Liver (tissue), 9 donors: ENCODE measurements around the gene SLC35F4. TPM values are rescaled to one million over a fixed set of nuclear protein-coding genes. Genes with fewer than 3 reads are reported as not detected.

Experiments
- DNase-seq: peaks from one replicate; pipeline ENCODE4 v3.0.0-alpha.2; 2017; ENCODE audit warnings: low spot score
- H3K27ac ChIP-seq, 2 donors: one replicate each; pipeline ENCODE4 v1.7.0; 2013; ENCODE audit warnings: inconsistent platforms in 2 of 2, low read length in 2 of 2, control low read depth in 1 of 2, low read depth in 1 of 2, mild to moderate bottlenecking in 1 of 2
- H3K27me3 ChIP-seq, 4 donors: one replicate each; pipeline versions ENCODE4 v1.6.1 to v1.7.0; 2013; ENCODE audit warnings: low read length in 3 of 4, inconsistent platforms in 1 of 4, mild to moderate bottlenecking in 1 of 4, moderate library complexity in 1 of 4; ENCODE audit not compliant: control insufficient read depth in 4 of 4, insufficient read depth in 4 of 4
- H3K36me3 ChIP-seq, 4 donors: one replicate each; pipeline versions ENCODE4 v1.6.1 to v1.7.0; 2013; ENCODE audit warnings: low read length in 3 of 4, mild to moderate bottlenecking in 3 of 4, low read depth in 1 of 4, moderate library complexity in 1 of 4; ENCODE audit not compliant: control insufficient read depth in 4 of 4, insufficient read depth in 3 of 4
- H3K4me1 ChIP-seq, 4 donors: one replicate each; pipeline versions ENCODE4 v1.6.1 to v1.7.0; 2013; ENCODE audit warnings: low read length in 3 of 4, mild to moderate bottlenecking in 3 of 4, moderate library complexity in 1 of 4; ENCODE audit not compliant: control insufficient read depth in 4 of 4, insufficient read depth in 4 of 4
- H3K4me3 ChIP-seq, 3 donors: one replicate each; pipeline versions ENCODE4 v1.6.1 to v1.7.0; 2013; ENCODE audit warnings: low read length in 3 of 3, control low read depth in 1 of 3, low read depth in 1 of 3, mild to moderate bottlenecking in 1 of 3
- H3K9ac ChIP-seq, 2 donors: one replicate each; pipeline ENCODE4 v1.7.0; 2013; ENCODE audit warnings: low read length in 2 of 2, mild to moderate bottlenecking in 2 of 2, moderate library complexity in 2 of 2, control low read depth in 1 of 2, low read depth in 1 of 2
- H3K9me3 ChIP-seq, 4 donors: one replicate each; pipeline versions ENCODE4 v1.6.1 to v1.7.0; 2013; ENCODE audit warnings: low read length in 3 of 4; ENCODE audit not compliant: control insufficient read depth in 4 of 4
- EGR1 ChIP-seq, 2 donors: IDR thresholded peaks; 2 replicates each; pipeline ENCODE4 v1.6.1; 2016 to 2018; ENCODE audit warnings: antibody characterized with exemption in 2 of 2, low read depth in 2 of 2
- FOXA1 ChIP-seq: IDR thresholded peaks from 2 replicates; pipeline ENCODE4 v1.6.1; 2016; ENCODE audit warnings: antibody characterized with exemption
- FOXA2 ChIP-seq: IDR thresholded peaks from 2 replicates; pipeline ENCODE4 v1.6.1; 2016; ENCODE audit warnings: antibody characterized with exemption
- GABPA ChIP-seq, 2 donors: IDR thresholded peaks in 1 of 2; conservative IDR thresholded peaks in 1 of 2; 2 replicates each; pipeline ENCODE4 v1.6.1; 2016; ENCODE audit warnings: antibody characterized with exemption in 2 of 2, mild to moderate bottlenecking in 1 of 2, moderate library complexity in 1 of 2
- HNF4A ChIP-seq, 2 donors: conservative IDR thresholded peaks; 2 replicates each; pipeline ENCODE4 v1.6.1; 2016; ENCODE audit warnings: antibody characterized with exemption in 2 of 2, mild to moderate bottlenecking in 2 of 2
- JUND ChIP-seq, 2 donors: IDR thresholded peaks; 2 replicates each; pipeline ENCODE4 v1.6.1; 2016; ENCODE audit warnings: antibody characterized with exemption in 2 of 2
- NR2F2 ChIP-seq: IDR thresholded peaks from 2 replicates; pipeline ENCODE4 v1.6.1; 2016; ENCODE audit warnings: antibody characterized with exemption
- RAD21 ChIP-seq, 2 donors: IDR thresholded peaks; 2 replicates each; pipeline ENCODE4 v1.6.1; 2016; ENCODE audit warnings: antibody characterized with exemption in 2 of 2, mild to moderate bottlenecking in 2 of 2
- RXRA ChIP-seq, 2 donors: IDR thresholded peaks; 2 replicates each; pipeline ENCODE4 v1.6.1; 2017 to 2018; ENCODE audit warnings: antibody characterized with exemption in 2 of 2, mild to moderate bottlenecking in 1 of 2
- SP1 ChIP-seq: IDR thresholded peaks from 2 replicates; pipeline ENCODE4 v1.6.1; 2018; ENCODE audit warnings: antibody characterized with exemption, mild to moderate bottlenecking
- TAF1 ChIP-seq: conservative IDR thresholded peaks from 2 replicates; pipeline ENCODE4 v1.6.1; 2016; ENCODE audit warnings: antibody characterized with exemption, mild to moderate bottlenecking
- YY1 ChIP-seq: IDR thresholded peaks from 2 replicates; pipeline ENCODE4 v1.6.1; 2016; ENCODE audit warnings: antibody characterized with exemption, mild to moderate bottlenecking
- WGBS: extraction: QIAGEN DNeasy Blood & Tissue Kit; methylation state at CpG from one replicate; pipeline ENCODE4 v1.1.7; 2013; 5-methylcytosine and 5-hydroxymethylcytosine counted together
- polyA plus RNA-seq, 2 donors: library from polyadenylated mRNA; stranded (reverse) in 1 of 2; unstranded in 1 of 2; fragments of 200-250 nt in 1 of 2; fragments of >200 nt in 1 of 2; fragmentation: Nextera tagmentation in 1 of 2; extraction: Ambion mirVana in 1 of 2; gene quantifications; one replicate each; pipeline versions ENCODE4 v1.2.1 to v1.2.3, GENCODE V29; 2013 to 2015
- total RNA-seq, 2 donors: library from RNA; depleted of rRNA; stranded (reverse); fragments of >200 nt; gene quantifications; one replicate each; pipeline ENCODE4 v1.2.3, GENCODE V29; 2014
- TF ChIP-seq, protein P1 (sequence below): fragments of 150-350 bp; IDR thresholded peaks from 2 replicates; pipeline ENCODE4 v1.5.1; 2017; ENCODE audit warnings: improper control_type of control experiment, low read depth, low read length; ENCODE audit not compliant: missing input control
- TF ChIP-seq, protein P2 (sequence below): IDR thresholded peaks from 2 replicates; pipeline ENCODE4 v1.6.1; 2016; ENCODE audit warnings: antibody characterized with exemption
- TF ChIP-seq, protein P3 (sequence below): IDR thresholded peaks from 2 replicates; pipeline ENCODE4 v1.6.1; 2016; ENCODE audit warnings: antibody characterized with exemption
- TF ChIP-seq, protein P4 (sequence below): IDR thresholded peaks from 2 replicates; pipeline ENCODE4 v1.6.1; 2016; ENCODE audit warnings: antibody characterized with exemption, mild to moderate bottlenecking
- TF ChIP-seq, protein P5 (sequence below): IDR thresholded peaks from 2 replicates; pipeline ENCODE4 v1.6.1; 2016; ENCODE audit warnings: antibody characterized with exemption
- donor health status: healthy.
- donor health status: healthy.
- donor health status: healthy.
- donor health status: healthy.
- donor health status: healthy.

Gene SLC35F4
- total and polyA plus RNA-seq, 4 donors: not detected

DNA sequence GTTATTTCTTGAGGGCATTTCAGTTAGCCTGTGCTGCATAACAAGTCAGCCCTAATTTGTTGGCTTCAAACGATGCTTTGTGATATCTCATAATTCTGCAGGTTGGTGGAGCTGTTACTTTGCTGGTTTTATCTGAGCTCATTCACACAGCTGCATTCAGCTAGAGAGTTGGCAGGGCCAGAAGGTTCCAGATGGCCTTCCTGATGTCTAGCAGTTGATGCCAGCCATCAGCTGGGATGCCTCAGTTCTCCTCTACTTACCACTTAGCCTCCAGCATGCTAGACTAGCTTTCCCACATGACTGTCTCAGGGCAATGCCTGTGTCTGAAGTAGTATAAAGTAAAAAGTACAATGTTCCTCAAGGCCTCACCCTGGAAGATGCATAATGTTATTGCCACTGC lies 130.6 kb downstream of the SLC35F4 start:
- WGBS: 85% methylated on average over 1 of the region's 1 CpG
- no peak for DNase-seq
- Histone ChIP-seq H3K9me3 (no peaks in the 10 kb centered on the region), H3K9ac (no peak overlapping the region), H3K27ac (no peak overlapping the region), H3K27me3 (peaks cover 0 to 10% (median 0%) of the 10 kb centered on the region in 4 donors), H3K4me1 (no peaks in the 10 kb centered on the region), H3K36me3 (no peaks in the 10 kb centered on the region), H3K4me3 (no peak overlapping the region)
- TF ChIP-seq FOXA2: no peak
- no peak for TF ChIP-seq YY1
- TF ChIP-seq, protein P1, sequence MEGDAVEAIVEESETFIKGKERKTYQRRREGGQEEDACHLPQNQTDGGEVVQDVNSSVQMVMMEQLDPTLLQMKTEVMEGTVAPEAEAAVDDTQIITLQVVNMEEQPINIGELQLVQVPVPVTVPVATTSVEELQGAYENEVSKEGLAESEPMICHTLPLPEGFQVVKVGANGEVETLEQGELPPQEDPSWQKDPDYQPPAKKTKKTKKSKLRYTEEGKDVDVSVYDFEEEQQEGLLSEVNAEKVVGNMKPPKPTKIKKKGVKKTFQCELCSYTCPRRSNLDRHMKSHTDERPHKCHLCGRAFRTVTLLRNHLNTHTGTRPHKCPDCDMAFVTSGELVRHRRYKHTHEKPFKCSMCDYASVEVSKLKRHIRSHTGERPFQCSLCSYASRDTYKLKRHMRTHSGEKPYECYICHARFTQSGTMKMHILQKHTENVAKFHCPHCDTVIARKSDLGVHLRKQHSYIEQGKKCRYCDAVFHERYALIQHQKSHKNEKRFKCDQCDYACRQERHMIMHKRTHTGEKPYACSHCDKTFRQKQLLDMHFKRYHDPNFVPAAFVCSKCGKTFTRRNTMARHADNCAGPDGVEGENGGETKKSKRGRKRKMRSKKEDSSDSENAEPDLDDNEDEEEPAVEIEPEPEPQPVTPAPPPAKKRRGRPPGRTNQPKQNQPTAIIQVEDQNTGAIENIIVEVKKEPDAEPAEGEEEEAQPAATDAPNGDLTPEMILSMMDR: no peak
- no peak for TF ChIP-seq RXRA (IDR thresholded peaks at IDR 0.05)
- no peak for TF ChIP-seq NR2F2
- TF ChIP-seq EGR1 (IDR thresholded peaks at IDR 0.05; ENCODE audit: low read depth in 2 of 2): no peak
- TF ChIP-seq GABPA (IDR thresholded peaks at IDR 0.05 in 1 of 2, conservative IDR thresholded peaks at IDR 0.05 in 1 of 2): no peak
- TF ChIP-seq FOXA1: no peak
- no peak for TF ChIP-seq RAD21 (IDR thresholded peaks at IDR 0.05)
- TF ChIP-seq, protein P2, sequence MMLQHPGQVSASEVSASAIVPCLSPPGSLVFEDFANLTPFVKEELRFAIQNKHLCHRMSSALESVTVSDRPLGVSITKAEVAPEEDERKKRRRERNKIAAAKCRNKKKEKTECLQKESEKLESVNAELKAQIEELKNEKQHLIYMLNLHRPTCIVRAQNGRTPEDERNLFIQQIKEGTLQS: no peak
- no peak for TF ChIP-seq TAF1
- TF ChIP-seq, protein P3, sequence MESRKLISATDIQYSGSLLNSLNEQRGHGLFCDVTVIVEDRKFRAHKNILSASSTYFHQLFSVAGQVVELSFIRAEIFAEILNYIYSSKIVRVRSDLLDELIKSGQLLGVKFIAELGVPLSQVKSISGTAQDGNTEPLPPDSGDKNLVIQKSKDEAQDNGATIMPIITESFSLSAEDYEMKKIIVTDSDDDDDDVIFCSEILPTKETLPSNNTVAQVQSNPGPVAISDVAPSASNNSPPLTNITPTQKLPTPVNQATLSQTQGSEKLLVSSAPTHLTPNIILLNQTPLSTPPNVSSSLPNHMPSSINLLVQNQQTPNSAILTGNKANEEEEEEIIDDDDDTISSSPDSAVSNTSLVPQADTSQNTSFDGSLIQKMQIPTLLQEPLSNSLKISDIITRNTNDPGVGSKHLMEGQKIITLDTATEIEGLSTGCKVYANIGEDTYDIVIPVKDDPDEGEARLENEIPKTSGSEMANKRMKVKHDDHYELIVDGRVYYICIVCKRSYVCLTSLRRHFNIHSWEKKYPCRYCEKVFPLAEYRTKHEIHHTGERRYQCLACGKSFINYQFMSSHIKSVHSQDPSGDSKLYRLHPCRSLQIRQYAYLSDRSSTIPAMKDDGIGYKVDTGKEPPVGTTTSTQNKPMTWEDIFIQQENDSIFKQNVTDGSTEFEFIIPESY: no peak
- TF ChIP-seq, protein P4, sequence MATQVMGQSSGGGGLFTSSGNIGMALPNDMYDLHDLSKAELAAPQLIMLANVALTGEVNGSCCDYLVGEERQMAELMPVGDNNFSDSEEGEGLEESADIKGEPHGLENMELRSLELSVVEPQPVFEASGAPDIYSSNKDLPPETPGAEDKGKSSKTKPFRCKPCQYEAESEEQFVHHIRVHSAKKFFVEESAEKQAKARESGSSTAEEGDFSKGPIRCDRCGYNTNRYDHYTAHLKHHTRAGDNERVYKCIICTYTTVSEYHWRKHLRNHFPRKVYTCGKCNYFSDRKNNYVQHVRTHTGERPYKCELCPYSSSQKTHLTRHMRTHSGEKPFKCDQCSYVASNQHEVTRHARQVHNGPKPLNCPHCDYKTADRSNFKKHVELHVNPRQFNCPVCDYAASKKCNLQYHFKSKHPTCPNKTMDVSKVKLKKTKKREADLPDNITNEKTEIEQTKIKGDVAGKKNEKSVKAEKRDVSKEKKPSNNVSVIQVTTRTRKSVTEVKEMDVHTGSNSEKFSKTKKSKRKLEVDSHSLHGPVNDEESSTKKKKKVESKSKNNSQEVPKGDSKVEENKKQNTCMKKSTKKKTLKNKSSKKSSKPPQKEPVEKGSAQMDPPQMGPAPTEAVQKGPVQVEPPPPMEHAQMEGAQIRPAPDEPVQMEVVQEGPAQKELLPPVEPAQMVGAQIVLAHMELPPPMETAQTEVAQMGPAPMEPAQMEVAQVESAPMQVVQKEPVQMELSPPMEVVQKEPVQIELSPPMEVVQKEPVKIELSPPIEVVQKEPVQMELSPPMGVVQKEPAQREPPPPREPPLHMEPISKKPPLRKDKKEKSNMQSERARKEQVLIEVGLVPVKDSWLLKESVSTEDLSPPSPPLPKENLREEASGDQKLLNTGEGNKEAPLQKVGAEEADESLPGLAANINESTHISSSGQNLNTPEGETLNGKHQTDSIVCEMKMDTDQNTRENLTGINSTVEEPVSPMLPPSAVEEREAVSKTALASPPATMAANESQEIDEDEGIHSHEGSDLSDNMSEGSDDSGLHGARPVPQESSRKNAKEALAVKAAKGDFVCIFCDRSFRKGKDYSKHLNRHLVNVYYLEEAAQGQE: no peak
- TF ChIP-seq, protein P5, sequence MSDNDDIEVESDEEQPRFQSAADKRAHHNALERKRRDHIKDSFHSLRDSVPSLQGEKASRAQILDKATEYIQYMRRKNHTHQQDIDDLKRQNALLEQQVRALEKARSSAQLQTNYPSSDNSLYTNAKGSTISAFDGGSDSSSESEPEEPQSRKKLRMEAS: no peak

DNA sequence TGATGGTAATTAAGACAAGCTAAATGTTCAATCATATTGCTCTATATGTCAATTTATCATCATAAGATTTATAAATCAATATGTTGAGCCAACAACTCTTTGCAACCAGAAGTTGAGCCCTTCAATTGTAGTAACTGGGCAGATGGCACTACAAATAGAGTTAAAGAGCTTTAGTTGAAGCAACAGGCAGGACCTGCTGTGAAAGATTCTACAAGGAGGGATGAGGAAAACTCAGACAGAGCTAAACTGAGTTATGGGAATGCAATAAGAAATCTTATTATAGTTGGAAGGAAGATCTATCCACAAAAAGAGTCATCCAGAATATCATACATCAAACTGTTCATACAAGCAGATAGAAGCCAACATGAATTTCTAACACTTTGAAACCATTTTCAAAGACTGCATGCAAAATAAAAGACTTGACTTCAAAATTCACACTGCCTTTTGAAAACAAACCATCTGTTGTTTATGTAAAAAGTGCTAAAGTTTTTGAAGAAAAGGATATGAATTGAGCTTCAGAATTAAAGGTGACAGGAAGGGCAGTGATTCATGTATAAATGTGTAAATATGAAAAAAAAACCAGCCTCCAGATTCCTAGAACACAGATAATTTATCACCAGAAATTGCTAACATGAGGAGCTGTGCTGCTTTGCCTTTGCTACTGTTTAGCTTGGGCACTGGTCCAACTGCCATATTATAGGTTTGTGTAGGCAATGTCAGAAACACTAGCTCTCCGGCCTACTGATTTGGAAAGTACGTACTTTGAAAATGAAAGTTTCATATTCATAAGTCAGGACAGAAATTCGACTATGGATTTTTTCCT lies 133.2 kb downstream of the SLC35F4 start:
- Histone ChIP-seq H3K27ac (no peak overlapping the region), H3K9me3 (no peaks in the 10 kb centered on the region), H3K27me3 (peaks cover 0 to 7% (median 0%) of the 10 kb centered on the region in 4 donors), H3K9ac (no peak overlapping the region), H3K36me3 (no peaks in the 10 kb centered on the region), H3K4me3 (no peak overlapping the region), H3K4me1 (no peaks in the 10 kb centered on the region)
- WGBS: 56% methylated on average over 3 of the region's 3 CpGs
- no peak for DNase-seq
- TF ChIP-seq FOXA2 (no peak), FOXA1 (no peak), HNF4A (conservative IDR thresholded peaks at IDR 0.05) (no peak), NR2F2 (no peak), TAF1 (no peak), RXRA (IDR thresholded peaks at IDR 0.05) (no peak), JUND (IDR thresholded peaks at IDR 0.05) (no peak), SP1 (no peak)
- TF ChIP-seq, protein P5: no peak
- TF ChIP-seq, protein P1: no peak
